ENCODE data around the gene VWA8.
"Not testable (repeated sequence)": the region's sequence is repeated elsewhere in the genome, so short reads cannot be mapped to it uniquely, and the experiment has no call there.

DNA sequence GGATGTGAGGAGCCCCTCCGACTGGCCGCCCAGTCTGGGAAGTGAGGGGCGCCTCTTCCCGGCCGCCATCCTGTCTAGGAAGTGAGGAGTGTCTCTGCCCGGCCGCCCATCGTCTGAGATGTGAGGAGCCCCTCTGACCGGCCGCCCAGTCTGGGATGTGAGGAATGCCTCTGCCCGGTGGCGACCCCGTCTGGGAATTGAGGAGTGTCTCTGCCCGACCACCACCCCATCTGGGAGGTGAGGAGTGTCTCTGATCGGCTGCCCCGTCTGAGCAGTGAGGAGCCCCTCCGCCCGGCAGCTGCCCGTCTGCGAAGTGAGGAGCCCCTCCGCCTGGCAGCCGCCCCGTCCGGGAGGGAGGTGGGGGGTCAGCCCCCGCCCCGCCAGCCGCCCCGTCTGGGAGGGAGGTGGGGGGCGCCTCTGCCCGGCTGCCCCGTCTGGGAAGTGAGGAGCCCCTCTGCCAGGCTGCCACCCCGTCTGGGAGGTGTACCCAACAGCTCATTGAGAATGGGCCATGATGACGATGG is 389.0 kb downstream of the VWA8 start:
- TF ChIP-seq POLR2A (IDR thresholded peaks at IDR 0.05; ENCODE audit: low read depth); POLR2AphosphoS5 (IDR thresholded peaks at IDR 0.05); EP300 (IDR thresholded peaks at IDR 0.05): not testable (repeated sequence)
- TF ChIP-seq, protein P1, sequence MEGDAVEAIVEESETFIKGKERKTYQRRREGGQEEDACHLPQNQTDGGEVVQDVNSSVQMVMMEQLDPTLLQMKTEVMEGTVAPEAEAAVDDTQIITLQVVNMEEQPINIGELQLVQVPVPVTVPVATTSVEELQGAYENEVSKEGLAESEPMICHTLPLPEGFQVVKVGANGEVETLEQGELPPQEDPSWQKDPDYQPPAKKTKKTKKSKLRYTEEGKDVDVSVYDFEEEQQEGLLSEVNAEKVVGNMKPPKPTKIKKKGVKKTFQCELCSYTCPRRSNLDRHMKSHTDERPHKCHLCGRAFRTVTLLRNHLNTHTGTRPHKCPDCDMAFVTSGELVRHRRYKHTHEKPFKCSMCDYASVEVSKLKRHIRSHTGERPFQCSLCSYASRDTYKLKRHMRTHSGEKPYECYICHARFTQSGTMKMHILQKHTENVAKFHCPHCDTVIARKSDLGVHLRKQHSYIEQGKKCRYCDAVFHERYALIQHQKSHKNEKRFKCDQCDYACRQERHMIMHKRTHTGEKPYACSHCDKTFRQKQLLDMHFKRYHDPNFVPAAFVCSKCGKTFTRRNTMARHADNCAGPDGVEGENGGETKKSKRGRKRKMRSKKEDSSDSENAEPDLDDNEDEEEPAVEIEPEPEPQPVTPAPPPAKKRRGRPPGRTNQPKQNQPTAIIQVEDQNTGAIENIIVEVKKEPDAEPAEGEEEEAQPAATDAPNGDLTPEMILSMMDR (IDR thresholded peaks at IDR 0.05), result not testable (repeated sequence)
